Measurements from ENCODE around the gene ZNF558. TPM values are rescaled to one million over a fixed set of nuclear protein-coding genes. Genes with fewer than 3 reads are reported as not detected.
"Not testable (repeated sequence)": the region's sequence is repeated elsewhere in the genome, so short reads cannot be mapped to it uniquely, and the experiment has no call there.

Gene ZNF558
- total and polyA plus RNA-seq, 5 experiments from 2014 or later: 3.9 to 60.9 (median 10.6) TPM

- H3K27ac Mint-ChIP-seq, POLR2A ChIA-PET, H3K36me3 Mint-ChIP-seq, H3K4me3 Mint-ChIP-seq, ATAC-seq, H3K27me3 Mint-ChIP-seq, DNase-seq, H3K9me3 Mint-ChIP-seq, H3K4me1 Mint-ChIP-seq: not testable (repeated sequence)
Measured at GRCh38 chr19:8769265-8769664, 62.8 kb downstream of the ZNF558 start.

GRCh38 chr19:8767257-8767656 lies 64.8 kb downstream of the ZNF558 start:
- H3K9me3 Mint-ChIP-seq, H3K4me3 Mint-ChIP-seq, H3K27me3 Mint-ChIP-seq, H3K4me1 Mint-ChIP-seq, H3K27ac Mint-ChIP-seq, DNase-seq, POLR2A ChIA-PET, H3K36me3 Mint-ChIP-seq, ATAC-seq: not testable (repeated sequence)

Other genes starting within 250 kb of the ZNF558 start
- 100 to 1,000 TPM; 190 to 196 TPM for gene ADAMTS10, start 221.6 kb downstream of the ZNF558 start, total RNA-seq
- 1 to 10 TPM; 1.2 to 3.4 (median 2.0) TPM for gene ADAMTS10, start 221.6 kb downstream of the ZNF558 start, polyA plus RNA-seq
- not detected for gene NFILZ, start 201.7 kb downstream of the ZNF558 start, total RNA-seq
- gene NFILZ, start 201.7 kb downstream of the ZNF558 start, polyA plus RNA-seq: not detected
- not detected for gene ACTL9, start 133.5 kb downstream of the ZNF558 start, total RNA-seq
- not detected for gene ACTL9, start 133.5 kb downstream of the ZNF558 start, polyA plus RNA-seq
- not detected for gene OR2Z1, start 110.7 kb downstream of the ZNF558 start, total RNA-seq
- not detected for gene OR2Z1, start 110.7 kb downstream of the ZNF558 start, polyA plus RNA-seq
- not detected for gene MBD3L1, start 73 bp upstream of the ZNF558 start, total RNA-seq
- not detected for gene MBD3L1, start 73 bp upstream of the ZNF558 start, polyA plus RNA-seq
- gene MUC16, start 178.1 kb upstream of the ZNF558 start, total RNA-seq: not detected
- not detected for gene MUC16, start 178.1 kb upstream of the ZNF558 start, polyA plus RNA-seq

Measured in naive thymus-derived CD8-positive, alpha-beta T cell (primary cell).